Tibial nerve (tissue), 4 donors: ENCODE data around the gene CIT. TPM values are rescaled to one million over a fixed set of nuclear protein-coding genes. Genes with fewer than 3 reads are reported as not detected.

Source experiments
- DNase-seq, 2 donors: peaks; one replicate each; pipeline ENCODE4 v3.0.0-alpha.2; 2019; ENCODE audit warnings: low spot score in 2 of 2
- H3K27ac ChIP-seq, 4 donors: fragments of 200-600 bp; sonication (generic) in 3 of 4; one replicate each; pipeline ENCODE4 v1.5.1; 2017 to 2019; ENCODE audit warnings: mild to moderate bottlenecking in 1 of 4
- H3K27me3 ChIP-seq, 2 donors: fragments of 200-600 bp; sonication (generic) in 1 of 2; one replicate each; pipeline versions ENCODE4 v1.5.1 to v1.6.0; 2017 to 2019
- H3K36me3 ChIP-seq, 3 donors: fragments of 200-600 bp; sonication (generic); one replicate each; pipeline ENCODE4 v1.5.1; 2018 to 2019
- H3K4me1 ChIP-seq, 4 donors: fragments of 200-600 bp; sonication (generic) in 3 of 4; one replicate each; pipeline ENCODE4 v1.5.1; 2017 to 2019
- H3K4me3 ChIP-seq, 4 donors: fragments of 200-600 bp; sonication (generic) in 3 of 4; one replicate each; pipeline ENCODE4 v1.5.1; 2017 to 2019; ENCODE audit warnings: mild to moderate bottlenecking in 1 of 4, moderate library complexity in 1 of 4
- H3K9me3 ChIP-seq, 4 donors: fragments of 200-600 bp; sonication (generic) in 3 of 4; one replicate each; pipeline ENCODE4 v1.5.1; 2017 to 2019
- CTCF ChIP-seq, 5 experiments: fragments of 200-600 bp in 3 of 5; fragments of 450-650 bp in 2 of 5; sonication (generic) in 3 of 5; IDR thresholded peaks; one replicate each; pipeline ENCODE4 v1.5.1; 2016 to 2019; ENCODE audit warnings: antibody characterized with exemption in 5 of 5, mild to moderate bottlenecking in 3 of 5, moderate library complexity in 2 of 5
- EP300 ChIP-seq, 2 donors: sonication (generic); formaldehyde crosslinking; IDR thresholded peaks; one replicate each; pipeline ENCODE4 v1.6.1; 2017; ENCODE audit warnings: antibody characterized with exemption in 2 of 2, mild to moderate bottlenecking in 1 of 2
- POLR2A ChIP-seq, 2 donors: fragments of 450-650 bp; IDR thresholded peaks; one replicate each; pipeline ENCODE4 v1.6.1; 2017; ENCODE audit warnings: antibody characterized with exemption in 2 of 2, mild to moderate bottlenecking in 2 of 2, moderate library complexity in 2 of 2
- WGBS, 2 donors: methylation state at CpG; one replicate each; pipeline ENCODE4 v1.1.5; 2018; 5-methylcytosine and 5-hydroxymethylcytosine counted together
- total RNA-seq, 4 donors: library from RNA; depleted of rRNA; stranded (reverse); fragments of >200 nt; gene quantifications; one replicate each; pipeline ENCODE4 v1.1.0, GENCODE V29; 2016

CIT gene
- total RNA-seq, 4 donors from 2014 or later = 22.0 to 72.1 (median 40.8) TPM

- Histone ChIP-seq H3K4me3 (no peak overlapping the region), H3K27me3 (no peaks in the 10 kb centered on the region), H3K27ac (no peak overlapping the region), H3K4me1 (peaks cover 0 to 25% (median 12%) of the 10 kb centered on the region in 4 donors), H3K36me3 (peaks cover 10 to 82% (median 47%) of the 10 kb centered on the region in 3 donors), H3K9me3 (no peaks in the 10 kb centered on the region)
- no peak for DNase-seq
- TF ChIP-seq POLR2A (IDR thresholded peaks at IDR 0.05) (no peak), CTCF (IDR thresholded peaks at IDR 0.05) (no peak), EP300 (IDR thresholded peaks at IDR 0.05) (no peak)
- 85 to 96% methylated on average over 5 of the region's 5 CpGs for WGBS, 2 donors
Observed at GRCh38 chr12:119679081-119679480, 198.0 kb downstream of the CIT start.

- DNase-seq = no peak
- H3K9me3 ChIP-seq = no peaks in the 10 kb centered on the region
- H3K4me1 ChIP-seq = peaks cover 0 to 22% (median 13%) of the 10 kb centered on the region in 4 donors
- no peak for TF ChIP-seq CTCF (IDR thresholded peaks at IDR 0.05)
- no peak for TF ChIP-seq POLR2A (IDR thresholded peaks at IDR 0.05)
- H3K4me3 ChIP-seq = no peak overlapping the region
- no peak overlapping the region for H3K27ac ChIP-seq
- H3K36me3 ChIP-seq = peaks cover 10 to 88% (median 50%) of the 10 kb centered on the region in 3 donors
- 70 to 78% methylated on average over 7 of the region's 7 CpGs for WGBS, 2 donors
- no peaks in the 10 kb centered on the region for H3K27me3 ChIP-seq
Observed at GRCh38 chr12:119678459-119678858, 198.7 kb downstream of the CIT start.

GRCh38 chr12:119676573-119676972, 200.5 kb downstream of the CIT start:
- Histone ChIP-seq H3K36me3 (peaks cover 10 to 100% (median 55%) of the 10 kb centered on the region in 3 donors), H3K27me3 (no peaks in the 10 kb centered on the region), H3K4me1 (peaks cover 0 to 15% (median 4%) of the 10 kb centered on the region in 4 donors), H3K27ac (peak overlapping the region in 1 of 4 donors; percentile 17), H3K4me3 (no peak overlapping the region), H3K9me3 (no peaks in the 10 kb centered on the region)
- TF ChIP-seq POLR2A (IDR thresholded peaks at IDR 0.05) (no peak), EP300 (IDR thresholded peaks at IDR 0.05) (no peak), CTCF (IDR thresholded peaks at IDR 0.05) (no peak)
- WGBS, 2 donors = 93% methylated on average over 13 of the region's 13 CpGs
- no peak for DNase-seq

- TF ChIP-seq POLR2A (IDR thresholded peaks at IDR 0.05) (no peak), EP300 (IDR thresholded peaks at IDR 0.05) (no peak), CTCF (IDR thresholded peaks at IDR 0.05) (no peak)
- Histone ChIP-seq H3K27me3 (no peaks in the 10 kb centered on the region), H3K4me3 (no peak overlapping the region), H3K27ac (peak overlapping the region in 2 of 4 donors; percentile 17 to 28), H3K9me3 (no peaks in the 10 kb centered on the region), H3K4me1 (peaks cover 0 to 15% (median 3%) of the 10 kb centered on the region in 4 donors), H3K36me3 (peaks cover 10 to 100% (median 51%) of the 10 kb centered on the region in 3 donors)
- WGBS, 2 donors = 79 to 80% methylated on average over 9 of the region's 9 CpGs
- no peak for DNase-seq
Observed at GRCh38 chr12:119676022-119676421, 201.1 kb downstream of the CIT start.

GRCh38 chr12:119674560-119674959, 202.6 kb downstream of the CIT start:
- Histone ChIP-seq H3K4me3 (no peak overlapping the region), H3K27ac (peak overlapping the region in 2 of 4 donors; percentile 23 to 60), H3K9me3 (no peaks in the 10 kb centered on the region), H3K36me3 (peaks cover 10 to 89% (median 39%) of the 10 kb centered on the region in 3 donors), H3K27me3 (no peaks in the 10 kb centered on the region), H3K4me1 (peaks cover 0 to 20% (median 11%) of the 10 kb centered on the region in 4 donors)
- WGBS, 2 donors = 94% methylated on average over 4 of the region's 4 CpGs
- no peak for DNase-seq
- TF ChIP-seq EP300 (IDR thresholded peaks at IDR 0.05) (no peak), POLR2A (IDR thresholded peaks at IDR 0.05) (no peak), CTCF (IDR thresholded peaks at IDR 0.05) (no peak)
